ENCODE data around the gene PAX7. TPM values are rescaled to one million over a fixed set of nuclear protein-coding genes. Genes with fewer than 3 reads are reported as not detected.

Gene PAX7
- total RNA-seq, 1 donor, result not detected

- no peak overlapping the region for H3K27ac ChIP-seq (ENCODE audit: low read depth, low read length)
- no peaks in the 10 kb centered on the region for H4K20me1 ChIP-seq (ENCODE audit: insufficient read depth, low read length)
- DNase-seq (ENCODE audit: insufficient read length, low spot score, missing footprints), result peak; percentile 17
- H2AFZ ChIP-seq (ENCODE audit: low read length), result no peak overlapping the region
- no peak overlapping the region for H3K4me2 ChIP-seq (ENCODE audit: insufficient read depth, low read length)
- no peaks in the 10 kb centered on the region for H3K79me2 ChIP-seq (ENCODE audit: insufficient read depth, low read length)
- peaks cover 42% of the 10 kb centered on the region for H3K27me3 ChIP-seq (ENCODE audit: insufficient read depth, low read length)
- H3K4me1 ChIP-seq (ENCODE audit: insufficient read depth, low read length), result no peaks in the 10 kb centered on the region
- no peaks in the 10 kb centered on the region for H3K36me3 ChIP-seq (ENCODE audit: insufficient read depth, low read length)
- TF ChIP-seq CTCF (IDR thresholded peaks at IDR 0.05; ENCODE audit: extremely low read depth, low read depth, low read length), result no peak
- no peak overlapping the region for H3K4me3 ChIP-seq (ENCODE audit: insufficient read depth, low read length)
- no peaks in the 10 kb centered on the region for H3K9me3 ChIP-seq (ENCODE audit: low read depth, low read length)
These were observed 23.3 kb downstream of the PAX7 start for GRCh38 chr1:18653916-18654315.

GRCh38 chr1:18654599-18654998 is 24.0 kb downstream of the PAX7 start:
- no peak for DNase-seq (ENCODE audit: insufficient read length, low spot score, missing footprints)
- H3K27ac ChIP-seq (ENCODE audit: low read depth, low read length), result no peak overlapping the region
- peaks cover 40% of the 10 kb centered on the region for H3K27me3 ChIP-seq (ENCODE audit: insufficient read depth, low read length)
- H3K36me3 ChIP-seq (ENCODE audit: insufficient read depth, low read length), result no peaks in the 10 kb centered on the region
- no peaks in the 10 kb centered on the region for H3K9me3 ChIP-seq (ENCODE audit: low read depth, low read length)
- H3K79me2 ChIP-seq (ENCODE audit: insufficient read depth, low read length), result no peaks in the 10 kb centered on the region
- H3K4me1 ChIP-seq (ENCODE audit: insufficient read depth, low read length), result no peaks in the 10 kb centered on the region
- H2AFZ ChIP-seq (ENCODE audit: low read length), result no peak overlapping the region
- H3K4me3 ChIP-seq (ENCODE audit: insufficient read depth, low read length), result no peak overlapping the region
- H3K4me2 ChIP-seq (ENCODE audit: insufficient read depth, low read length), result no peak overlapping the region
- no peak for TF ChIP-seq CTCF (IDR thresholded peaks at IDR 0.05; ENCODE audit: extremely low read depth, low read depth, low read length)
- H4K20me1 ChIP-seq (ENCODE audit: insufficient read depth, low read length), result no peaks in the 10 kb centered on the region

GRCh38 chr1:18657506-18658201 is 27.0 kb downstream of the PAX7 start:
- no peaks in the 10 kb centered on the region for H4K20me1 ChIP-seq (ENCODE audit: insufficient read depth, low read length)
- H3K4me3 ChIP-seq (ENCODE audit: insufficient read depth, low read length), result no peak overlapping the region
- no peak overlapping the region for H3K27ac ChIP-seq (ENCODE audit: low read depth, low read length)
- no peak for TF ChIP-seq CTCF (IDR thresholded peaks at IDR 0.05; ENCODE audit: extremely low read depth, low read depth, low read length)
- H3K9me3 ChIP-seq (ENCODE audit: low read depth, low read length), result no peaks in the 10 kb centered on the region
- no peaks in the 10 kb centered on the region for H3K36me3 ChIP-seq (ENCODE audit: insufficient read depth, low read length)
- H2AFZ ChIP-seq (ENCODE audit: low read length), result no peak overlapping the region
- H3K4me1 ChIP-seq (ENCODE audit: insufficient read depth, low read length), result no peaks in the 10 kb centered on the region
- peak; percentile 44 for DNase-seq (ENCODE audit: insufficient read length, low spot score, missing footprints)
- peaks cover 31% of the 10 kb centered on the region for H3K27me3 ChIP-seq (ENCODE audit: insufficient read depth, low read length)
- no peak overlapping the region for H3K4me2 ChIP-seq (ENCODE audit: insufficient read depth, low read length)
- H3K79me2 ChIP-seq (ENCODE audit: insufficient read depth, low read length), result no peaks in the 10 kb centered on the region

- Histone ChIP-seq H4K20me1 (ENCODE audit: insufficient read depth, low read length) (no peaks in the 10 kb centered on the region), H3K27ac (ENCODE audit: low read depth, low read length) (no peak overlapping the region), H2AFZ (ENCODE audit: low read length) (no peak overlapping the region), H3K36me3 (ENCODE audit: insufficient read depth, low read length) (no peaks in the 10 kb centered on the region), H3K4me2 (ENCODE audit: insufficient read depth, low read length) (no peak overlapping the region), H3K9me3 (ENCODE audit: low read depth, low read length) (no peaks in the 10 kb centered on the region), H3K4me3 (ENCODE audit: insufficient read depth, low read length) (no peak overlapping the region), H3K27me3 (ENCODE audit: insufficient read depth, low read length) (peaks cover 19% of the 10 kb centered on the region), H3K79me2 (ENCODE audit: insufficient read depth, low read length) (no peaks in the 10 kb centered on the region), H3K4me1 (ENCODE audit: insufficient read depth, low read length) (no peaks in the 10 kb centered on the region)
- no peak for DNase-seq (ENCODE audit: insufficient read length, low spot score, missing footprints)
- TF ChIP-seq CTCF (IDR thresholded peaks at IDR 0.05; ENCODE audit: extremely low read depth, low read depth, low read length), result no peak
These were observed 28.2 kb downstream of the PAX7 start for GRCh38 chr1:18658831-18659230.
